Hepatocyte (in vitro differentiated cells): ENCODE data around the gene MAP2K3. TPM values are rescaled to one million over a fixed set of nuclear protein-coding genes. Genes with fewer than 3 reads are reported as not detected.

ENCODE experiments used
- DNase-seq: peaks from one replicate; pipeline ENCODE4 v3.0.0-alpha.2; 2016; ENCODE audit warnings: low spot score
- H2AFZ ChIP-seq: fragments of 200-600 bp; sonication (generic); 2 replicates; pipeline ENCODE4 v1.6.0; 2016; ENCODE audit warnings: antibody characterized with exemption, mild to moderate bottlenecking
- H3K27ac ChIP-seq: fragments of 200-600 bp; sonication (generic); 2 replicates; pipeline ENCODE4 v1.5.1; 2016; ENCODE audit warnings: mild to moderate bottlenecking
- H3K27me3 ChIP-seq: fragments of 200-600 bp; sonication (generic); 2 replicates; pipeline ENCODE4 v1.6.1; 2016
- H3K36me3 ChIP-seq: fragments of 200-600 bp; sonication (generic); replicated peaks from 2 replicates; pipeline ENCODE4 v1.5.1; 2016; ENCODE audit warnings: low read depth; ENCODE audit not compliant: insufficient read depth
- H3K4me1 ChIP-seq: fragments of 200-600 bp; sonication (generic); 2 replicates; pipeline ENCODE4 v1.5.1; 2016; ENCODE audit warnings: mild to moderate bottlenecking, moderate library complexity; ENCODE audit not compliant: insufficient read depth
- H3K4me2 ChIP-seq: fragments of 200-600 bp; sonication (generic); 2 replicates; pipeline ENCODE4 v1.6.0; 2016
- H3K4me3 ChIP-seq: fragments of 200-600 bp; sonication (generic); 2 replicates; pipeline ENCODE4 v1.5.1; 2016; ENCODE audit warnings: mild to moderate bottlenecking
- H3K79me2 ChIP-seq: fragments of 200-600 bp; sonication (generic); 2 replicates; pipeline ENCODE4 v1.6.0; 2017; ENCODE audit warnings: mild to moderate bottlenecking
- H3K9me2 ChIP-seq: fragments of 200-600 bp; sonication (generic); replicated peaks from 2 replicates; pipeline ENCODE4 v1.6.0; 2017; ENCODE audit warnings: mild to moderate bottlenecking; ENCODE audit not compliant: insufficient read depth
- H3K9me3 ChIP-seq: fragments of 200-600 bp; sonication (generic); 2 replicates; pipeline ENCODE4 v1.5.1; 2016; ENCODE audit warnings: low read depth, mild to moderate bottlenecking
- H4K20me1 ChIP-seq: fragments of 200-600 bp; sonication (generic); 2 replicates; pipeline ENCODE4 v1.6.0; 2016; ENCODE audit warnings: mild to moderate bottlenecking; ENCODE audit not compliant: insufficient read depth, poor library complexity, severe bottlenecking
- CTCF ChIP-seq: fragments of 200-600 bp; sonication (generic); IDR thresholded peaks from 2 replicates; pipeline ENCODE4 v1.5.1; 2016; ENCODE audit warnings: antibody characterized with exemption, mild to moderate bottlenecking; ENCODE audit not compliant: poor library complexity
- EZH2 ChIP-seq: fragments of 200-600 bp; sonication (generic); IDR thresholded peaks from 2 replicates; pipeline ENCODE4 v1.6.1; 2016; ENCODE audit warnings: antibody characterized with exemption, mild to moderate bottlenecking, borderline replicate concordance
- EZH2phosphoT487 ChIP-seq: fragments of 200-600 bp; sonication (generic); IDR thresholded peaks from one replicate; pipeline ENCODE4 v1.6.1; 2018; ENCODE audit warnings: antibody characterized with exemption, mild to moderate bottlenecking, low read depth, moderate library complexity; ENCODE audit not compliant: unreplicated experiment, severe bottlenecking
- WGBS: methylation state at CpG from one replicate; pipeline ENCODE4 v1.1.6; 2016; ENCODE audit warnings: low lambda C conversion rate; ENCODE audit errors: missing lambda C conversion rate; 5-methylcytosine and 5-hydroxymethylcytosine counted together
- polyA plus RNA-seq: library from polyadenylated mRNA; unstranded; fragments of >200 nt; fragmentation: Nextera tagmentation; extraction: Ambion mirVana; gene quantifications from 2 replicates; pipeline ENCODE4 v1.2.1, GENCODE V29; 2016
- total RNA-seq: library from RNA; depleted of rRNA; stranded (reverse); fragments of >200 nt; gene quantifications from 2 replicates; pipeline ENCODE4 v1.2.3, GENCODE V29; 2014

The MAP2K3 gene
- total and polyA plus RNA-seq, 2 experiments from 2014 or later, result 21.8 to 62.4 TPM

GRCh38 chr17:21286909-21287702 is 2.6 kb downstream of the MAP2K3 start:
- H3K4me1 ChIP-seq, result peaks cover 22% of the 10 kb centered on the region

GRCh38 chr17:21287703-21288449 is 3.4 kb downstream of the MAP2K3 start:
- H3K9me2 ChIP-seq, result no peaks in the 10 kb centered on the region
- peaks cover 77% of the 10 kb centered on the region for H3K79me2 ChIP-seq
- no peaks in the 10 kb centered on the region for H3K9me3 ChIP-seq
- peak overlapping the region; percentile 93 for H3K27ac ChIP-seq
- DNase-seq, result peak; percentile 91
- H3K4me3 ChIP-seq, result no peak overlapping the region
- H2AFZ ChIP-seq, result no peak overlapping the region
- 61% methylated on average over 18 of the region's 18 CpGs for WGBS
- H4K20me1 ChIP-seq, result peaks cover 21% of the 10 kb centered on the region
- H3K27me3 ChIP-seq, result no peaks in the 10 kb centered on the region
- H3K36me3 ChIP-seq, result no peaks in the 10 kb centered on the region
- peaks cover 22% of the 10 kb centered on the region for H3K4me1 ChIP-seq
- no peak for TF ChIP-seq CTCF
- TF ChIP-seq EZH2phosphoT487, result no peak
- TF ChIP-seq EZH2, result no peak
- H3K4me2 ChIP-seq, result peak overlapping the region; percentile 92

More at GRCh38 chr17:21286909-21287702, 2.6 kb downstream of the MAP2K3 start:
- Histone ChIP-seq H3K36me3 (no peaks in the 10 kb centered on the region), H3K4me3 (no peak overlapping the region), H3K9me2 (no peaks in the 10 kb centered on the region), H3K27me3 (no peaks in the 10 kb centered on the region), H3K9me3 (no peaks in the 10 kb centered on the region), H3K4me2 (peak overlapping the region; percentile 92), H3K79me2 (peaks cover 70% of the 10 kb centered on the region), H3K27ac (peak overlapping the region; percentile 93), H2AFZ (no peak overlapping the region), H4K20me1 (peaks cover 18% of the 10 kb centered on the region)
- WGBS, result 78% methylated on average over 9 of the region's 9 CpGs
- TF ChIP-seq CTCF (no peak), EZH2phosphoT487 (no peak), EZH2 (no peak)
- no peak for DNase-seq

- Histone ChIP-seq H3K4me3 (no peak overlapping the region), H3K4me2 (peak overlapping the region; percentile 66)
Measured at GRCh38 chr17:21288571-21289017, 4.1 kb downstream of the MAP2K3 start.

More at GRCh38 chr17:21288571-21289017, 4.1 kb downstream of the MAP2K3 start:
- TF ChIP-seq EZH2 (no peak), CTCF (peak; percentile 7), EZH2phosphoT487 (no peak)
- peaks cover 27% of the 10 kb centered on the region for H4K20me1 ChIP-seq
- no peak for DNase-seq
- no peaks in the 10 kb centered on the region for H3K36me3 ChIP-seq
- H3K27ac ChIP-seq, result peak overlapping the region; percentile 84
- H2AFZ ChIP-seq, result no peak overlapping the region
- peaks cover 85% of the 10 kb centered on the region for H3K79me2 ChIP-seq
- H3K9me3 ChIP-seq, result no peaks in the 10 kb centered on the region
- H3K27me3 ChIP-seq, result no peaks in the 10 kb centered on the region
- WGBS, result 92% methylated on average over 5 of the region's 6 CpGs
- H3K9me2 ChIP-seq, result no peaks in the 10 kb centered on the region
- H3K4me1 ChIP-seq, result peaks cover 22% of the 10 kb centered on the region
